ENCODE results near the gene TBC1D23. TPM values are rescaled to one million over a fixed set of nuclear protein-coding genes. Genes with fewer than 3 reads are reported as not detected.

TBC1D23 gene
- total and polyA plus RNA-seq, 2 experiments from 2014 or later: 22.4 to 34.4 TPM

GRCh38 chr3:100213891-100214573, 46.8 kb upstream of the TBC1D23 start (continued):
- TF ChIP-seq ZNF462 (CRISPR knock-in tag; IDR thresholded peaks at IDR 0.05) (no peak), STAT1 (IDR thresholded peaks at IDR 0.05; ENCODE audit: unreplicated experiment) (no peak)

GRCh38 chr3:100214574-100214964, 46.2 kb upstream of the TBC1D23 start:
- H4K20me1 ChIP-seq (replicated peaks; ENCODE audit: insufficient read depth): no peaks in the 10 kb centered on the region
- no peaks in the 10 kb centered on the region; the same call in 1 of the 2 replicates for H3K36me3 ChIP-seq (ENCODE audit: insufficient read depth)
- H2AFZ ChIP-seq: no peak overlapping the region
- no peak for DNase-seq (ENCODE audit: low spot score)
- no peak for ATAC-seq
- TF ChIP-seq REST (IDR thresholded peaks at IDR 0.05; ENCODE audit: unreplicated experiment) (no peak), STAT1 (IDR thresholded peaks at IDR 0.05; ENCODE audit: unreplicated experiment) (no peak), NANOG (IDR thresholded peaks at IDR 0.05; ENCODE audit: borderline replicate concordance) (no peak)
- no peak overlapping the region for H3K27ac ChIP-seq (ENCODE audit: low read depth)
- Mint-ChIP-seq H3K27me3 (ENCODE audit: insufficient read depth, low read depth, poor library complexity) (peaks cover 8% of the 10 kb centered on the region), H3K9me3 (peaks cover 10% of the 10 kb centered on the region), H3K36me3 (ENCODE audit: low read depth) (peaks cover 7% of the 10 kb centered on the region; the same call in 2 of the 3 replicates), H3K27ac (no peak overlapping the region), H3K4me3 (no peak overlapping the region), H3K4me1 (peaks cover 27% of the 10 kb centered on the region)
- H3K9me2 ChIP-seq (ENCODE audit: insufficient read depth): no peaks in the 10 kb centered on the region
- no peaks in the 10 kb centered on the region for H3K27me3 ChIP-seq (ENCODE audit: insufficient read depth)
- no peak overlapping the region for H3K4me3 ChIP-seq
- H3K4me2 ChIP-seq: no peak overlapping the region
- H3K79me2 ChIP-seq (replicated peaks; ENCODE audit: insufficient read depth): no peaks in the 10 kb centered on the region
- 0 out of 2 replicates have a peak, but pooled peaks cover 4% of the 10 kb centered on the region for H3F3A ChIP-seq (replicated peaks; ENCODE audit: low read depth)
- peaks cover 20% of the 10 kb centered on the region for H3K4me1 ChIP-seq (ENCODE audit: insufficient read depth)

Data from GM23338 (cell line).